ENCODE measurements around the gene ALOXE3.

The ALOXE3 gene

DNA sequence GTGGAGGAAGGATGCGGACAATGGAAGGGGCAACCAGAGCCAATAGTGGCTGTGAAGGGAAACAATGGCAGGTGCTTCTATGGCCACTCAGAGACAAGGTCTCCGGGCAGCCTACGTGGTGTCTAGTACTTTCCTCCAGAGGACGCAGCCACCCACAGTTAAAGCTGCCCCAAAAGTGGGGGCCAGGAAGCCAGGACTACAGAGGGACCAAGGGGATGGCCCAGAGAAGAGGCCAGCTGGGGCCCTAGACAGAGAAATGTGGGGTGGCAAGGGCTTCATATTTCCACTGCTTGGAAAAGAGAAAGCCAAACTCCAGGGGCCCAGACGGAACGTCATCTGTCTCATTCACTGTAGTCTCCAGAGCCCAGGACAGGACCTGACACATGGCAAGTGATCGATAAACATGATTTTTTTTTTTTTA lies 34.7 kb upstream of the ALOXE3 start:
- H3K4me3 ChIP-seq (ENCODE audit: low read depth, low read length), result peak overlapping the region; percentile 91; the same call in 1 of the 2 replicates
- H3K27me3 ChIP-seq (ENCODE audit: control insufficient read depth, insufficient read depth, low read length), result no peaks in the 10 kb centered on the region
- no peak overlapping the region for H3K9ac ChIP-seq (ENCODE audit: low read length)
- H3K9me3 ChIP-seq (ENCODE audit: control insufficient read depth, insufficient read depth, low read depth, low read length), result no peaks in the 10 kb centered on the region
- H3K27ac ChIP-seq (ENCODE audit: low read depth, low read length), result no peak overlapping the region
- H3K4me1 ChIP-seq (ENCODE audit: control insufficient read depth, insufficient read depth, low read length), result peaks cover 33% of the 10 kb centered on the region
- peaks cover 21% of the 10 kb centered on the region for H3K36me3 ChIP-seq (ENCODE audit: control insufficient read depth, insufficient read depth, low read length)

DNA sequence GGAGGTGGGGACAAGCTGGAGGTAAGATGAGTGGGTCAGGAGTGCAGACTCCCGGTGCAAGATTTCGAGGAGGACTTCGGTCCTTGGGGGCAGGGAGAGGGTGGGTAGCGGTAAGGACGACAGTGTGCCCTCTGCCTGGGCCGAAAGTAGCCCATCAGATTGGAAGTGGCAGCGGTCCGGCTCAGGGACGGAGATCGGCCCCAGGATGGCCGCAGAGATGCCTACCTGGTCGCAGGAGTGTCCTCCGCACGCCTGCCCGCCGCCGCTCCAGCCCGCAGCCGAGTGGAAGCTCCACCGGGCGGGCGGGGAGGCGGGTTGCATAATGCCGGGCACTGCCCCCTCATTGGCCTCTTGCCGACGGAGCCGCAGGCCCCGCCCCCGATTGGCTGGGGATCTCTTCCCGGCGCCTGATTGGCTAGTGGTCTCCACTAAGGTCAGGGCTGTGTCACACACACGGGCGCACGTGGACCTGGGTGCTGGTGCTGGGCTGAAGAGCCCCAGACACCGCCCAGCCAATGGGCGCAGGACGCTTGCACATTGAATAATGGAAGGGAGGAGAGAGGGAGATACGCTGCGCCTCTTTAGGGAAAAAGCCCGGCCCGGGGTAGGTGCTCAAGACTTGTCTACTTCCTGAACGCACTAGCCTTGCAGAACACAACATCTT lies 33.9 kb upstream of the ALOXE3 start, which contains the start of gene PER1:
PER1 (minus strand) TSS at position 293 of the 664 bp plus-strand sequence. CDS start 1,698 bp downstream, outside the sequence.
- Histone ChIP-seq H3K9ac (ENCODE audit: low read length) (peak within 1 kb of the TSS; percentile 56), H3K4me1 (ENCODE audit: control insufficient read depth, insufficient read depth, low read length) (peaks cover 33% of the 10 kb centered on the region), H3K27me3 (ENCODE audit: control insufficient read depth, insufficient read depth, low read length) (no peaks in the 10 kb centered on the region), H3K4me3 (ENCODE audit: low read depth, low read length) (peak within 1 kb of the TSS; percentile 91), H3K36me3 (ENCODE audit: control insufficient read depth, insufficient read depth, low read length) (peaks cover 29% of the 10 kb centered on the region), H3K9me3 (ENCODE audit: control insufficient read depth, insufficient read depth, low read depth, low read length) (no peaks in the 10 kb centered on the region), H3K27ac (ENCODE audit: low read depth, low read length) (no peak within 1 kb of the TSS)

DNA sequence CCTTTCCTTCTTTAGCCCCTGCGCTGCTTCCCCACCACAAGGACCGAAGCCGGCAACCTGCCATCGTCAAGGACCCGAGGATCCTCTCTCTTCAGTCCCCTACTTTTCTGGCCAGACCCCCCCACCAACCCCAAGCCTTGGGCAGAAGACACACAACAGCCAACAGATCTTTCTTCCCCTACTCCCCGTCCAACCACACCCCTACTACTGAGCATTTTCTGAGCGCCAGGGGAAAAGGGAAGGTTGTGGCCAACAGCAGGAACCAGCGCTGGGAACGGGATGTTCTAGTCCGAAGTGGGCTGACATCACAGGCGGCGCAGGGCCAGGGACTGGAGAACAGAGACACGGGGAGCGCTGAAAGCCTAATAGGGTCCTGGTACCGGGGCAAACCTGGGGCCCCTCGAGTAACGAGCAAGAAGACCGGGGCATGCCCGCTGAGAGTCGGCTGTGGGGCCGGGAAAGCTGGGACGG lies 33.4 kb upstream of the ALOXE3 start:
- H3K27me3 ChIP-seq (ENCODE audit: control insufficient read depth, insufficient read depth, low read length), result no peaks in the 10 kb centered on the region
- H3K9ac ChIP-seq (ENCODE audit: low read length), result peak overlapping the region; percentile 56
- no peaks in the 10 kb centered on the region for H3K9me3 ChIP-seq (ENCODE audit: control insufficient read depth, insufficient read depth, low read depth, low read length)
- H3K4me1 ChIP-seq (ENCODE audit: control insufficient read depth, insufficient read depth, low read length), result peaks cover 33% of the 10 kb centered on the region
- peaks cover 34% of the 10 kb centered on the region for H3K36me3 ChIP-seq (ENCODE audit: control insufficient read depth, insufficient read depth, low read length)
- no peak overlapping the region for H3K27ac ChIP-seq (ENCODE audit: low read depth, low read length)
- peak overlapping the region; percentile 91 for H3K4me3 ChIP-seq (ENCODE audit: low read depth, low read length)

DNA sequence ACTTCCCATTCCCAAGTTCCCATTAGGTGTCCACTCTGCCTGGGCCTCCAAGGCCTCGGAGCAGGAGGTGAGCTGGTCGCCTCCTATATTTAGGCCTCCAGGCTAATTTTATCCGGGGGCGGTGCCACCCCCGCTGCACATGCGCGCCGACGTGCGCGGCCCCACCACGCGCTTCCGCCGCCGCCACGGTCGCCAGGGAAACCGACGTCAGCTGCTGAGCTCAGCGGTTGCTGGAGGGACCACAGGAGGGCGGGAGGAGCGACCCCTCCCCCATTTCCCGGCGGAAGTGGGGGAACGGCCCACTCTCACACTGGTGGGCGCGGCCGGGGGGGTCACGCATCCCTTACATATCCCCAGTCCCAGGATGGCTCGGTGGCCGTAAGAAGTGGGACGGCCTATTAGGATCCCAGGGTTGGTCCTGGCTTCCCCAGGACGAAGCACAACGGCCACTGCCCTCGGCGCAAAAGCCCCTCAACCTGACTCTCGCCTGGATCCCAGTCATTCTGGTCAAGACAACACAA lies 32.9 kb upstream of the ALOXE3 start:
- Histone ChIP-seq H3K9me3 (ENCODE audit: control insufficient read depth, insufficient read depth, low read depth, low read length) (no peaks in the 10 kb centered on the region), H3K27ac (ENCODE audit: low read depth, low read length) (no peak overlapping the region), H3K27me3 (ENCODE audit: control insufficient read depth, insufficient read depth, low read length) (no peaks in the 10 kb centered on the region), H3K9ac (ENCODE audit: low read length) (peak overlapping the region; percentile 56), H3K4me1 (ENCODE audit: control insufficient read depth, insufficient read depth, low read length) (peaks cover 33% of the 10 kb centered on the region), H3K4me3 (ENCODE audit: low read depth, low read length) (peak overlapping the region; percentile 91), H3K36me3 (ENCODE audit: control insufficient read depth, insufficient read depth, low read length) (peaks cover 39% of the 10 kb centered on the region)

DNA sequence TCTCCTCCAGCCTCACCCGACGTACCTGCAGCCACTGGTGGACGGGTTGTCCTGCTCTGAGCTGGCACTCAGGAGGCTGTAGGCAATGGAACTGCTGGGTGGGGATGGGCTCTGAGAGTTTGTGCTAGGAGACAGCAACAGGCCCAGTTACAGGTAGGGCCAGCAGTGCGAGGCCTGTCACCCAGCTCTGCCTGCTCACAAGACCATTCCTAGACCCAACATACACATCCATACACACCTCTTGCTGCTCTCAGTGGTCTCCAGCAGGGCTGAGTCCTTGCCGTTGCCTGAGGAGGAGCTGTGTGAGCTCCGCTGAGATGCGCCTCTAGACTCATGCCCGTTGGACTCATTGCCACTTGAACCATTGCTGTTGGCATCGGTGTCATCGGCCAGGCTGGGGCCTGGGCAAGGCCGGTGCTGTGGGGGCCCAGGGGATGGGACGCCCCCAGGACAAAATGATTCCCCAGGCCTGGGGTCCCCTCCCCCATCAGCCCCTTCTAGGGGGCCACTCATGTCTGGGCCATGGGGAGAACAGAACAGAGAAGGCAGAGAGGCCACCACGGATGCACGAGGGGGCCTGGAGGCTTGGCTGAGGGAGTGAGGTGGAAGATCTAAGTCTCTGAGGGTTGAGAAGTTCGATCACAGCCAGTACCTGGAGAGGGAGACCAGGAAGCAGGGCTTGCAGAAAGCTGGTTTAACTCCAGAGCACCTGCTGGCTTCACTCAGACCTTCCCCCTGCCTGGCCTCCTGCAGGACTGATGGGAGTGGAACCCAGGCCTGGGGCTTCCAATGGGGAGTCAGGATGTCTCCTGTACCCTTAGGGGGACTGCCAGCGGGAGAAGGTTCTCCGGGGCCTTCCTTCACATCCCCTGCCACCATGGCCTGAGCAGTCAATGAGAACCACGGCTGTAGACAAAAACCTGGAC lies 32.1 kb upstream of the ALOXE3 start:
- no peaks in the 10 kb centered on the region for H3K27me3 ChIP-seq (ENCODE audit: control insufficient read depth, insufficient read depth, low read length)
- peaks cover 29% of the 10 kb centered on the region for H3K4me1 ChIP-seq (ENCODE audit: control insufficient read depth, insufficient read depth, low read length)
- no peak overlapping the region for H3K27ac ChIP-seq (ENCODE audit: low read depth, low read length)
- H3K36me3 ChIP-seq (ENCODE audit: control insufficient read depth, insufficient read depth, low read length), result peaks cover 46% of the 10 kb centered on the region
- H3K9ac ChIP-seq (ENCODE audit: low read length), result no peak overlapping the region
- H3K4me3 ChIP-seq (ENCODE audit: low read depth, low read length), result peak overlapping the region; percentile 91
- no peaks in the 10 kb centered on the region for H3K9me3 ChIP-seq (ENCODE audit: control insufficient read depth, insufficient read depth, low read depth, low read length)

DNA sequence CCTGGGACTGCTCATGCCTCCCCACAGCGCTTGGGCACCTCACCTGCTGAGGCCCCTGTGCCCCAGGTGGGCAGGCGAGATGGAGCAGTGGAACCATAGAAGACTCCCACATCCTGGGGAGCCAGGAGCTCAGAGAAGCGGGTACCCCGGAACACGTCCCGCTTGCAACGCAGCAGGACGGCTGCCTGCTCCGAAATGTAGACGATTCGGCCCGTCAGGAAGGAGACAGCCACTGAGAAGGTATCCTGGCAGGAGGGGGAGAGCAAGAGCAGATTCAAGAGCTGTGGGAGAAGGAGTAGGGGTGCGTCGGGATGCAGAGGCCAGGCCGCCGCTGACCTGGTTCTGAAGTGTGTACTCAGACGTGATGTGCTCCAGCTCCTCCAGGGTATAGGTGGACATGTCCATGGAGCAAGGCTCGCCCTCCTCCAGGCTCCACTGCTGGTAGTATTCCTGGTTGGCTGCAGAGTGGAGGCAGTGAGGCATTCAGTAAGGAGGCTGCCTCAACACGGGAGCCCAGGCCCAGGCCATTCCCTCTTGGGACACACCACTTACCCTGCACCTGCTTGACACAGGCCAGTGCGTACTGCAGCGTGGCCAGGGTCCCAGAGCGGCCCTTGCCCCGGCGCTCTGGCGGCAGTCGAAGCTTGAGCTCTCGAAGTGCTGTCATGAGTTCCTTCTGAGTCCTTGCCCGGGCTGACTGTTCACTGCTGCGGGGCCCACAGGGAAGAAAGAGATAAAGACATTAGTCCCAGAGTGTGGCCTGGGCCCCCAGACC lies 31.3 kb upstream of the ALOXE3 start:
- no peaks in the 10 kb centered on the region for H3K27me3 ChIP-seq (ENCODE audit: control insufficient read depth, insufficient read depth, low read length)
- no peak overlapping the region for H3K9ac ChIP-seq (ENCODE audit: low read length)
- peaks cover 53% of the 10 kb centered on the region for H3K36me3 ChIP-seq (ENCODE audit: control insufficient read depth, insufficient read depth, low read length)
- H3K4me3 ChIP-seq (ENCODE audit: low read depth, low read length), result no peak overlapping the region
- no peak overlapping the region for H3K27ac ChIP-seq (ENCODE audit: low read depth, low read length)
- no peaks in the 10 kb centered on the region for H3K9me3 ChIP-seq (ENCODE audit: control insufficient read depth, insufficient read depth, low read depth, low read length)
- peaks cover 21% of the 10 kb centered on the region for H3K4me1 ChIP-seq (ENCODE audit: control insufficient read depth, insufficient read depth, low read length)

DNA sequence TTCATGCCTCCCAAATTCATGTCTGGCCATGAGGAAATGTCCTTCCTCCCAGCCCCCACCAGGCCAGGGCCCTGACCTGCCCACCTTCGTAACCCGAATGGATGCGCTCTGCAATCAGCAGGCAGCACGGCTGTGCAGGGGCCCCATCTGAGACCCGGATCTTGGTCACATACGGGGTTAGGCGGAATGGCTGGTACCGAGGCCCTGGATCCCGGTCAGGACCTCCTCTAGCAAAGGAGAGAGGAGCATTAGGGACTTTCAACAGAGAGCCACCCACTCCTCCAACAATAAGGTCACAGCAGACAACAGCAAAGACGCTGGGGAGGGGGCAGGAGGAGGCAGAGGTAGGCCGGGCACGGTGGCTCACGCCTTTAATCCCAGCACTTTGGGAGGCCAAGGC lies 30.2 kb upstream of the ALOXE3 start:
- H3K4me1 ChIP-seq (ENCODE audit: control insufficient read depth, insufficient read depth, low read length), result peaks cover 16% of the 10 kb centered on the region
- H3K9ac ChIP-seq (ENCODE audit: low read length), result no peak overlapping the region
- H3K27ac ChIP-seq (ENCODE audit: low read depth, low read length), result no peak overlapping the region
- H3K9me3 ChIP-seq (ENCODE audit: control insufficient read depth, insufficient read depth, low read depth, low read length), result no peaks in the 10 kb centered on the region
- peaks cover 63% of the 10 kb centered on the region for H3K36me3 ChIP-seq (ENCODE audit: control insufficient read depth, insufficient read depth, low read length)
- H3K4me3 ChIP-seq (ENCODE audit: low read depth, low read length), result no peak overlapping the region
- no peaks in the 10 kb centered on the region for H3K27me3 ChIP-seq (ENCODE audit: control insufficient read depth, insufficient read depth, low read length)

DNA sequence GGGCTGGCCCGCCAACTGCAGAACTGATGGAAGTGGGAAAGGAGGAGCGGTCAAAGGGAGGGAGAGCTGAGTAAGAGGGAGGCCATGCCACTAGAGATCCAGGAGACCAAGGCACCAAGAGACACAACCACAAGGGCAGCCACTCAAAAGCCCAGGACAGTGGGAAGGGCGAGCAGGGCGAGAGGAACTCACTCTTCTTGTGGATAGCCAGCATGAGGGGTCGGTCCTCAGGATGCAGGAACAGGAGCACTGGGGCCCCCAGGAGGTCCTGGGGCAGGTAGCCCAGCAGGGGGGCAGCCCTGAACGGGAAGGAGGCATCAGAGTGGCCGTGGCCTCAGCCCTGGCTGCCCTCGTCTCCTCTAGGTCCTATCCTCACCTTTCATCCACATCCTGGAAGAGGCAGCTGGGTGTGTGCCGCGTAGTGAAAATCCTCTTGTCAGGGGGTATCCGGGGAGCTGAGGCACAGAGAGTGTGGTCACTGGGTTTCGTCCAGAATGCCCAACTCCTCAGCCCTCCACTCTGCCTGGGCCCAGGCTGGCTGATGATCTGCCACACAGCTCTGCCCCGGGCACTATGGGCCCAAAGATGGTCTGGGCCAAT lies 29.6 kb upstream of the ALOXE3 start:
- no peak overlapping the region for H3K4me3 ChIP-seq (ENCODE audit: low read depth, low read length)
- H3K9ac ChIP-seq (ENCODE audit: low read length), result no peak overlapping the region
- no peaks in the 10 kb centered on the region for H3K27me3 ChIP-seq (ENCODE audit: control insufficient read depth, insufficient read depth, low read length)
- H3K36me3 ChIP-seq (ENCODE audit: control insufficient read depth, insufficient read depth, low read length), result peaks cover 64% of the 10 kb centered on the region
- no peak overlapping the region for H3K27ac ChIP-seq (ENCODE audit: low read depth, low read length)
- peaks cover 10% of the 10 kb centered on the region for H3K4me1 ChIP-seq (ENCODE audit: control insufficient read depth, insufficient read depth, low read length)
- H3K9me3 ChIP-seq (ENCODE audit: control insufficient read depth, insufficient read depth, low read depth, low read length), result no peaks in the 10 kb centered on the region

DNA sequence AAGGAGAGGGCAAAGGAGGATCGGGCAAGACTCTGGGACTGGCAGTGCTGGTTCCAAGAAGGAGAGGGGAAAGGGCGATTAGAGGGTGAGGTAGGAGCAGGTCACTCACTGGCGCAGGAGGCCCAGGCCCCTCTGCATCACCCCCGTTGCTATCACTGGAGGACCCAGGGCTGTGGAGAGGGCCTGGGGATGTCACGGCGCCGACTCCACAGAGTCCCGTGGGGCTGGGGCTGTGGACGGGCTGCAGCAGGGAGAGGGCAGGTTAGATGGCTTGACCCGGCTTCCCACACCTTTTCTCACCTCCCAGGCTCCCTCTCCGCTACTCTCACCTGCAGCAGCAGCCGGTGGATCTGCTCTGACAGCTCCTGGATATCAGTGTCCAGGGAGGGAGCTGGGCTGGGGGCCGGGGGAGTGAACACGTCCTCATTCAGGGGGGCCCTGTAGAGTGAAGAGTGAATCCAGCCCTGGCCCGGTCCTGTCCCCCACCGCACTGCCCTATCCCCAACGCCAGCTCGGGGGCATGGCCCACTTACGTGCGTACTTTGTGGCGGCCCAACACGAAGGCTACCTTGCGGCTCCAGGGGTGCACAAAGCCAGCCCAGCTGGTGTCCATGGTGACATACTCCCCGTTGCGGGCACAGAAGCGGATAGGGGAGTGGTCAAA lies 29.0 kb upstream of the ALOXE3 start:
- H3K9ac ChIP-seq (ENCODE audit: low read length), result no peak overlapping the region
- H3K36me3 ChIP-seq (ENCODE audit: control insufficient read depth, insufficient read depth, low read length), result peaks cover 70% of the 10 kb centered on the region
- H3K27ac ChIP-seq (ENCODE audit: low read depth, low read length), result no peak overlapping the region

More for the DNA sequence above, 29.0 kb upstream of the ALOXE3 start:
- Histone ChIP-seq H3K9me3 (ENCODE audit: control insufficient read depth, insufficient read depth, low read depth, low read length) (no peaks in the 10 kb centered on the region), H3K4me1 (ENCODE audit: control insufficient read depth, insufficient read depth, low read length) (peaks cover 4% of the 10 kb centered on the region), H3K27me3 (ENCODE audit: control insufficient read depth, insufficient read depth, low read length) (no peaks in the 10 kb centered on the region), H3K4me3 (ENCODE audit: low read depth, low read length) (no peak overlapping the region)

Measured in HUES6 (cell line).